NK-92 (cell line): Measurements from ENCODE around the gene PRAME.
"Not testable (repeated sequence)": the region's sequence is repeated elsewhere in the genome, so short reads cannot be mapped to it uniquely, and the experiment has no call there.

Source experiments
- DNase-seq: peaks from one replicate; lab custom pipeline; 2025; ENCODE audit not compliant: unreplicated experiment; lab: John Stamatoyannopoulos, UW

The PRAME gene

GRCh38 chr22:22552630-22553029 lies 6.4 kb downstream of the PRAME start:
- no peak for DNase-seq

- no peak for DNase-seq
These were observed 8.2 kb downstream of the PRAME start for GRCh38 chr22:22550789-22551434.

GRCh38 chr22:22548910-22549309 lies 10.2 kb downstream of the PRAME start:
- DNase-seq: no peak

GRCh38 chr22:22548317-22548716 lies 10.7 kb downstream of the PRAME start:
- no peak for DNase-seq

- DNase-seq: no peak
These were observed 11.3 kb downstream of the PRAME start for GRCh38 chr22:22547692-22548300.

GRCh38 chr22:22547226-22547625 lies 11.8 kb downstream of the PRAME start:
- no peak for DNase-seq

- DNase-seq: no peak
These were observed 12.6 kb downstream of the PRAME start for GRCh38 chr22:22546490-22546889.

- no peak for DNase-seq
These were observed 14.0 kb downstream of the PRAME start for GRCh38 chr22:22545084-22545483.

GRCh38 chr22:22538226-22538989 lies 20.7 kb downstream of the PRAME start:
- DNase-seq: no peak

- DNase-seq: no peak
These were observed 22.1 kb downstream of the PRAME start for GRCh38 chr22:22536916-22537315.

GRCh38 chr22:22536515-22536914 lies 22.6 kb downstream of the PRAME start:
- no peak for DNase-seq

GRCh38 chr22:22535662-22536061 lies 23.4 kb downstream of the PRAME start:
- no peak for DNase-seq

GRCh38 chr22:22534604-22535415 lies 24.3 kb downstream of the PRAME start:
- no peak for DNase-seq

GRCh38 chr22:22533863-22534262 lies 25.2 kb downstream of the PRAME start:
- DNase-seq: no peak

GRCh38 chr22:22533417-22533816 lies 25.6 kb downstream of the PRAME start:
- DNase-seq: no peak

GRCh38 chr22:22532547-22533071 lies 26.5 kb downstream of the PRAME start:
- not testable (repeated sequence) for DNase-seq

GRCh38 chr22:22531770-22532546 lies 27.1 kb downstream of the PRAME start:
- no peak for DNase-seq

- no peak for DNase-seq
These were observed 30.3 kb downstream of the PRAME start for GRCh38 chr22:22528780-22529179.

- no peak for DNase-seq
These were observed 31.8 kb downstream of the PRAME start for GRCh38 chr22:22527312-22527711.

GRCh38 chr22:22526125-22526912 lies 32.7 kb downstream of the PRAME start:
- no peak for DNase-seq
